GM21381 (cell line): ENCODE data around the gene PAQR4.
"Not testable (repeated sequence)": the region's sequence is repeated elsewhere in the genome, so short reads cannot be mapped to it uniquely, and the experiment has no call there.

Source experiments
- ATAC-seq: cut with Tn5 transposase; IDR thresholded peaks from one replicate; pipeline ENCODE4 v1.9.1; 2021; ENCODE audit warnings: mild to moderate bottlenecking, moderate library complexity; ENCODE audit not compliant: unreplicated experiment

PAQR4 gene

DNA sequence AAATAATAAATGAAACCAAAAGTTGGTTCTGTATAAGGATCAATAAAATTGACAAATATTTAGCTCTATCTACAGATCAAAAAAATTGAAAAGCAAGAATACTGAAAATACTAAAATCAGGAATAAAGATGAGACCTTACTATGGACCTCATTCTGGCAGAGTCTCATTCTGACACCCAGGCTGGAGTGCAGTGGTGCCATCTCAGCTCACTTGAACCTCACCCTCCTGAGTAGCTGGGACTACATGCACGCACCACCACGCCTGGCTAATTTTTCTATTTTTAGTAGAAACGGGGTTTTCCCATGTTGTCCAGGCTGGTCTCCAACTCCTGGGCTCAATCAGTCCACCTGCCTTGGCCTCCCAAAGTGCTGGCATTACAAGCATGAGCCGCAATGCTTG lies 27.1 kb upstream of the PAQR4 start:
- no peak for ATAC-seq

DNA sequence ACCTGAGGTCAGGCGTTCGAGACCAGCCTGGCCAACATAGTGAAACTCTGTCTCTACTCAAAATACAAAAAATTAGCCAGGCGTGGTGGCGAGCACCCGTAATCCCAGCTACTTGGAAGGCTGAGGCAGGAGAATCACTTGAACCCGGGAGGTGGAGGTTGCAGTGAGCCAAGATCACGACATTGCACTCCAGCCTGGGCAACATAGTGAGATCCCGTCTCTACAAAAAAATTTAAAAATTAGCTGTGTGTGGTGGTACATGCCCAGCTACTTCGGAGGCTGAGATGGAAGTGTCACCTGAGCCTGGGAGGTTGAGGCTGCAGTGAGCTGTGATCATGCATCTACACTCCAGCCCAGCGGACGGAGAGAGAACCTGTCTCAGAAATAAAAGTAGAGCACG lies 25.4 kb upstream of the PAQR4 start:
- not testable (repeated sequence) for ATAC-seq

DNA sequence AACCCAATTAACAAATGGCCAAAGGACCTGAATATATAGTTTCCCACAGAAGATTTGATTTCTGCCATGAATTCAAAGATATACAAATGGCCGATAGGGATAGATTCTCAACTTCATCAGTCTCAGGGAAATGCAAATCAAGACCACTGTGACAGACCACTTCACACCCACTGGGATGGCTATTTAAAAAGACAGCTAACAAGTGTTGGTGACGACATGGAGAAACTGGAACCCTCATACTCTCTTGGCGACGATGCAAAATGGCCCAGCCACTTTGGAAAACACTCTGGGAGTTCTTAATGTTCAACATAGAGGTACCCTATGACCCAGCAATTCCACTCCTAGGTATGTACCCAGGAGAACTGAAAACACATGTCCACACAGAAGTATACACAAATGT lies 22.5 kb upstream of the PAQR4 start:
- no peak for ATAC-seq

DNA sequence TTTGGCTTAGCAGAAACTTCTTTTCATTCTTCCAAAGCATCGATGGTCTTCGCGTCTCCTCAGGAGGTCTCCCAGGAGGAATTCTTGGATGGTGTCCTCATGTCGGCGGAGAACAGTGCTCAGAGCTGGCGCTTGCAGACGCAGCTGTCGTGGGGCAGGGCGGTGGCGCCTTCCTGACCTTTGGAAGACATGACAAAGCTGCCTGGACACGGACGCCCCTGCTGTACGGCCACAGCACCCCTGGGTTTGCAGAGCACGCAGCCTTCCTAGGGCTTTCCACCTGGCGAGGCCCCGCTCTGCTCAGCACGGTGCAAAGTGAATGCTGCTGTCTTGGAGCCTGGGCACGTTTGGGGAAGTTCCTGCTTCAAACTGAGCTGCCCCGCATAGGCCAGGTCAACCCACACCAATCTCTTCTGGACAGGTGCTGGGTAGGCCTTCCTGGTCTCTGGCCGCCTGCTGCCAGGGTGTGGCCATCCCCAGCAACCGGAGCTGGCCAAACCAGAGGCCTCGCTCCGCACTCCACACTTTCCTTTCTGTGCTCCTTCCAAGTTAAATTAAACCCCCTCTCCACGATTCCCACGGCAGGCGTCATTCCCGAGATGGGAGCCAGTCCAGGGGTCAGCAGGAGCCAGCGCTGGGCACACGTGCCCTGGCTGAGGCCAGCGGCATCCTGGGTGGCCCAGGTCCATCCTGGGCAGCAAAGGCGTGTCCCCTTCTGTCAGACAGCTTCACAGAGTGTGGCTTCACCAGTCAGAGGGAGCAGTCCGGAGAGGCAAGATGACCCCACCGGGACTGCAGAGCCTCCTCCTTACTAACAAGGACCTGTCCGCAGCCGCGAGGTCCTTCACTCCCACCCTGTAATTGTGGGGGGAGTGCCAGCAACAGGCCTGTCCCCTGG lies 20.1 kb upstream of the PAQR4 start:
- ATAC-seq = no peak

DNA sequence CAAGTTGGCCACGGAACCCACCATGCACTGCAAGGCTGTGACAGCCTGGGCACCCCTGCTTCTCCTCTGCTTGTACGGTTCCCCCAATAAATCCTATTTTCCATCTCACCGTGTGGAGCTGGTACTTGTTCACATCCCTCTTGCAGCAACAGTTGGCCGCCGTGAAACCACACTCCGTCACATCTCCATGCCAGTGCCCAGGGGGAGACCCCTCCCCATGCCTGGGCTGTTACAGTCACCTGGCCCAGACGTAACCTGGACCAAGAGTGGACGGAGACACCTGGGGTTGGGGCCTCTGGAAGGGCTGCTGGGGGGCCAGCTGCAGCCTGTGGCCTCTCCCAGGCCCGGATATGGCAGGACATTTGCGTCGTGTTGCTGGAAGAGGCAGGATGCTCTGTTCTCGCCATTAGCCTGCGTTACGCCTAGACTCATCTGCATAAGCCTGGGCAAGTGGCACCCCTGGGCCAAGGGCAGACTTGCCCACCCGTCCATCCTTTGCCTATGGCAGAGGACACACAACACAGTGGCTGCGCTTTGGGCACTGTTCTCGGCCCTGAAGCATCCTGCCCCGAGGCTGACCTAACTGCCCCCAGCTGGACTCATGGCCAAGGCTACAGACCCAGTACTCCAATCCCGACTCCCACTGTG lies 19.3 kb upstream of the PAQR4 start:
- no peak for ATAC-seq

DNA sequence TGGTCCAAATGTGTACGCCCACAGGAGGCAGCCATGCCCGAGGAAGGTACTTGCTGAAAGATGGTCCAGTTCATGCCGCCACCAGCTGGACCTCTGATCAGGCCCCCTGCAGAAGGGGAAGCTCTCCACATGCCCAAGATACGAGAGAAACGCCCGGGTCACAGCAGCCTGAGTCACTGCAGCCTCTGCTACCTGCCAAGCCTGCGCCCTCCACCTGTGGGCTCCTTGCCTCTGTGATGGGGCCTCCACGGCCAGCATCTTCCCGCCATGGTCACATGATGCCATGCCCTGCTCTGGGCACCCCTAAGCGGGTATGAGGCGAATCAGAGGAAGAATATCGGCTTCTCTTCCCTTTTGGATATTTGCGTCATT lies 18.8 kb upstream of the PAQR4 start:
- no peak for ATAC-seq

DNA sequence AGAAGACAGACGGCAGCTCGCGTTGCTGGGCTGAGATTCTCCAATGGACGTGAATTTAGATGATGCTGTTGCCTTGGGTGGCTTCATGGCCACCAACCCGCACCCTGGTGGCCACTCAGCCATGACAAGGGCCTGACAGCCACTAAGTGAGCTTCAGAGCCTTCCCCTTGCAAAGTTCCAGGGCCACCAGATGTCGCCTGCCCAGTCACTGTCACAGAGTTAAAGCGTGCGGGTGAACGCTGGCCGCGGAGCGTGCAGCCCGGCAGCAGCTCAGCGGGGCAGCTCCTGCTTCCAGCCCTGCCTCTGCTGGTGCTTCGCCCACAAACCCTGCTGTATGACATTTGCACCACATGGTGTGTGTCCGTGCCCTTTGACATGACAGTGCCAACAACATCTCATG lies 18.4 kb upstream of the PAQR4 start:
- no peak for ATAC-seq

DNA sequence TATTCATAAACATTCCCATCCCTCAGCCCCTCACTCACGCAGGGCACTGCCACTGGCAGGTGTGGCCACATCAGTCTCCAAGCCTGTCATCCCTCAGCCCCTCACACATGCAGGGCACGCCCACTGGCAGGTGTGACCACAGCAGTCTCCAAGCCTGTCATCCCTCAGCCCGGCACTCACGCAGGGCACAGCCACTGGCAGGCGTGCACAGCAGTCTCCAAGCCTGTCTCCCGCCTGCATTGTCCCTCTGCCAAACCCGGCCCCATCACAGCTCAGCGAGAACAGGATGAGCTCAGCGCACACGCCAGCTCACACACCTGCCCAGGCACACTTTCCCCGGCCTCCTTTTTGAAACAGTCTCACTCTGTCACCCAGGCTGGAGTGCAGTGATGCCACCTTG lies 16.5 kb upstream of the PAQR4 start:
- ATAC-seq = no peak

DNA sequence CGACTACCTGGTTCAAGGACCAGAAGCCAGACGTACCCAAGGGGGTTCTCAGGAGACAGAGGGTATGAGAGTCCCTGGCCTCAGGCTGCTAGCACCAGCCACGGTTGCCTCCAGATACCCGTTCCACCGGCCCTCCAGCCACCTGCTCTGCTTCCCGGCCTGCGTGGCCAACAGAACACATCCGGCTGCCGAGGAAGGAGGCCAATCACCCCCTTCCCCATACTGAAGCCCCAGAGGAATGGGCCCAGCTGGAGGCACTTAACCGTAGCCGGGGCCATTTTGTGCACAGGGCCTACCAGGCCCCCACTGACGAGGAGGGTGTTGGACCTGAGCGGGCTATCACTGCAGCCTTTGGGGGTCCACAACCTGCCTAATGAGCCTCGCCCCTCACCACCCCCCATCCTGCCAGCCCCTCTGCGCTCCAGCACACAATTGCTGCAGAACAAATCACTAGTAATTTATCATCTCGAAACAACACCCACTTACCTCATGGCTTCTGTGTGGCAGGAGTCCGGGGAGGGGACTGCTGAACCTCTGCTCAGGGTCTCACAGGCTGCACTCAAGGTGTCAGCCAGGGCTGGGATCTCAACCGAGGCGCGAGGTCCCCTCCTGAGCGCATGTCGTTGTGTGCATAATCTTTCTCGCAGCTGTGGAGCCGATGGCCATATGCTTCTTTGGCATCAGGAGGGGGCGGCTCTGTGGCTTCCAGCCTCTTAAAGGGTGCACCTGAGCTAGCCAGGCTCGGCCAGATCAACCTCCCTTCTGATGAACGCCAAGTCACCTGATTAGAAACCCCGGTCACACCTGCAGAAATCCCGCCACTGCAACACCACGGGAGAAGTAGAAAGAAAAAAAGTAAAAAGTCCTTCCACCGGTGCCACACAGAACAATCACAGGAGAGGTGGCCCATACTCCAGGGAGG lies 15.2 kb upstream of the PAQR4 start:
- ATAC-seq = no peak

DNA sequence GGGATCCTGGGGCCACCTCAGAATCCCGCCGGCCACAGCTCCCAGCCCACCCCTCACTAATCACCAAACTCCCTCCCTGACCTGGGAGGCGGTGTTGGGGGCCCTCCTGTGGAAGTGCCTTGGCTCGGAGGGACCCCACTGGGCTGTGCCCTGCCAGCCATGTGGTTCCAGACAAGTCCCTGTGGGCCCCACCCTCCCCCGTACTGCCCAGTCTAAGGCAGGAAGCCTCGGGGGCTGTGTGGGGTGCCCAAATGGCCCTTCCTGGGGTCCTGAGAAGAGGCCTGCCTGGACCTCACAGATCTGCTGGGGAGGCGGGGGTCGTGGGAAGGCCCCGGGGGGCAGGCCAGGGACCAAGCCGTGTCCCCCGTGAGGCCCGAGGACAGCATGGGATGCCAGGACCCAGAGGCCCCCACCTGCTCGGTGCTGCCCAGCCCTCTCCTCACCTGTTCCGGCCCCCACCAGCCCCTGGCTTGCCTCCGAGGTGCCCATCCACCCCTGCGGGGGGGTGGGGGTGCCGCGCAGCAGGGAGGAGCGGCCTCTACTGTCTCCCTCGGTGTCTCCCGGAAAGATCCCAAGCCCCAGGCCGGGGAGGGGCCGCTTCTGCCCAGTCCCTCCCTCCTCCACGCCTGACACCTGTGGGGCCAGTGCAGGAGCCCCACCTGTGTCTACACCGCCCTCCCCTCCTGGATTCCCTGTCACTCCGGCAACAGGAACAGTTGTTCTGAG lies 14.3 kb upstream of the PAQR4 start:
- ATAC-seq = no peak

DNA sequence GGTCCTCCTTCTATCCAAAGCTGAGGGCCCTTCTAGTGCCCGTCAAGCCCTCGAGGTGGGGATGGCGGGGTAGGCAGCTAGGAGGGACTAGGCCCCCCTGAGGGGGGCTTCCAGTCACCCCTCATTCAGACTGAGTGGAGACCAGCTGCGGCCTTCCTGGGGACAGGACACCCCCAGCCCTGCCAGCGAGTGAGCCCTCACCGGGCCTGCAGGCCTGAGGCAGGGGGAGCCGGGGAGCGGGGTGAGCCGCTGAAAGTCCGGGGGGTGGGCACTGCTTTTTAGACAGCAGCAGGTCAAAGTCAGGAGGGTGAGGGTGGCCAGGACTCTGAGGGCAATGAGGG lies 13.7 kb upstream of the PAQR4 start:
- ATAC-seq = no peak

DNA sequence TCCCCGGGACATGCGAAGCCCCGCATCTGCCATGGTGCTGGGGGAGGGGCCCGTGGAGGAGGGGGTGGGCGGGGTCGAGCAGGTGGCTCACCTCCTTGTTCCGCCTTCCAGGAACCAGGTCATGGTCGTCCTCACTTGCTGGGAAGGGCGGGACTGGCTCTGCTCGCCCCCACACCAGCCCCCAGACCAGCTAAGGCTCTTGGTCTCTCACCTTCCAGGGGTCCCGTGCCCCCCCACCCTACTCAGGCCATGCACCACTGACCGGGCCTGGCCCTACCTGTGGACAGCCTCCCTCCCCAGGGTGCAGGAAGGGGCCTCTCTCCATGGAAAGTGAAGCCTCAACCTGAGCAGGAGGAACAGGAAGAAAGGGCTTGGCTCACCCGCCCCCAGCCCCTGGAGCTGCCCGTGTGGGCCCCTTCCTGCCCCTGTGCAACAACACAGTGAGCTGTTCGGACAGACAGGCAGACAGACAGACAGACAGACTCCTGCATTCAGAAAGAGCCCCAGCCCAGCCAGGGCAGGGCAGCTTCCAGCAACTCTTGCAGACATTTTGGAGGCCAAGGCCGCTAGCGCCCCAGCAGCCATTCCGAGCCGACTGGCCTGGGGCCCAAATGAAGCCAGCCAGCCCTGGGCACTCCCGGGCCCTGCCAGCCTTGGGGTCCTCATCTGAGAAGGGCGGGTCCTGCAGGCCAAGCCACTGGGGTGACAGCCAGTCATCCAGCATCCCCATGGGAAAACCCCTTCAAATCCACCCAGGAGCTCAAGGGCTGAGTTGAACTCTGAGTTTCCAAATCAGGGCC lies 13.2 kb upstream of the PAQR4 start:
- no peak for ATAC-seq

DNA sequence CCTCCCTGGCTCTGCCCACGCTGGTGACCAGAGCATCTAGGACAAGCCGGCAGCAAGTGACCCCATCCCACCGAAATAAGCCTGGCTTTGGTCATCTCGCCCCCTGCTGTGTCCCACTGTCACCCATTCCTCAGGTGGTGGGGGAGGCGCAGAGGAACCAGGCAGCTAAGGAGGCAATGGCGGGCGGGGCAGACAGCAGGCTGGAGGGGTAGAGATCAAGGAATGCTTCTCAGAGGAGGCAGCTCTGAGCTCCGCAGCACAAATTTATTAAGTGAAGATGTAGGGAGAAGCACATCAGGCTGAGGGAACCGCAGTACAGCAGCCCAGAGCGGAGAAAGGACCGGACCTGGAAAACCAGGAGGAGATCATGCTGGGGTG lies 12.6 kb upstream of the PAQR4 start:
- ATAC-seq = no peak

DNA sequence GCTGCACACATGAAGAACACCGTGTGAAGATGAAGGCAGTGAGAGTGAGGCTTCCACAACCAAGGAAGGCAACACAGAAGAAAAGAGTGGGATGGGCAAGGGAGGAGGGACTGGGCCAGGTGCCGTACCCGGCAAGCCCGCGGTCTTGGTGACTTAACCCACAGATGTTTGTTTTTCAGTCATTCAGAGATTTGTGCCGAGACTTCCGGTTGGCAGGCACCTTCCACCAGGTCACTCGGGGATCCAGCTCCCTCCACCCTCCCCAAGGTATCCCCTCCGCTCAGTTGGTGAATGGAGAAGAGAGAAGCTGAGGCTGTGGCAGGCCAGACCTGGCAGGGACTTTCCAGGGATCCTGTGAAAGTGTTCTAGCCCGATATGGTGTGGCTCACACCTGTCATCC lies 9.9 kb upstream of the PAQR4 start:
- no peak for ATAC-seq

DNA sequence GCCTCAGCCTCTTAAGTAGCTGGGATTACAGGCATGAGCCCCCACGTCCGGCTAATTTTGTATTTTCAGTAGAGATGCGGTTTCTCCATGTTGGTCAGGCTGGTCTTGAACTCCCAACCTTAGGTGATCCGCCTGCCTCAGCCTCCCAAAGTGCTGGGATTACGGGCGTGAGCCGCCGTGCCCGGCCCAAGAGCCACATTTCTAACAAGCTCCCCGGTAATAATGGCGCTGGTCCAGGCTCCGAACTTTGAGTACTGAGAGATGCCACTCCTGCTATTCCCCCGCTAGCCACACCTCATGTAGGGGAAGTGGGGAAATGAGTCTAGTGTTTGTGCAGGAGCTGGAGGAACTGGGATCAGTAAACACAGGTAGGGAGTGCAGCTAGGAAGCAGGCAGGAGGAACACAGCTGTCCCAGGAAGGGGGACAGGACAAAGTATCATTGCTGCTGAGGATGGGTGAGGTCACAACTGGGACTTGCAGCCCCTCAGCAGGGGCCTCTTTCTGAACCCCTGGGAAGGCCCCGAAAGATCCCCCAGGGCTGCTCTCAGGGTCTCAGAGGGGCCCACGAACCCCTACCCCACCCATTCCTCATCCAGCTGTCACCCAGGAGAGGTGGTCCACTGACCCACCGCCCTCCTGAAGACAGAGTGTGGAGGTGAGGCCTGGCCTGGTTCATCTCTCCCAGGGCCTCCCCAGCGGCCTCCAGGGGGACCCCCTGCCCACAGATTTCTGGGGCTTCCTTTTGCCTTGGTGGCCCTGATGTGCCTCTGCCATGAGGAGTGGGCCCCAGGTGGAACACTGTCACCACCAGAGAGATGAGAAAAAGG lies 8.8 kb upstream of the PAQR4 start:
- ATAC-seq = no peak

DNA sequence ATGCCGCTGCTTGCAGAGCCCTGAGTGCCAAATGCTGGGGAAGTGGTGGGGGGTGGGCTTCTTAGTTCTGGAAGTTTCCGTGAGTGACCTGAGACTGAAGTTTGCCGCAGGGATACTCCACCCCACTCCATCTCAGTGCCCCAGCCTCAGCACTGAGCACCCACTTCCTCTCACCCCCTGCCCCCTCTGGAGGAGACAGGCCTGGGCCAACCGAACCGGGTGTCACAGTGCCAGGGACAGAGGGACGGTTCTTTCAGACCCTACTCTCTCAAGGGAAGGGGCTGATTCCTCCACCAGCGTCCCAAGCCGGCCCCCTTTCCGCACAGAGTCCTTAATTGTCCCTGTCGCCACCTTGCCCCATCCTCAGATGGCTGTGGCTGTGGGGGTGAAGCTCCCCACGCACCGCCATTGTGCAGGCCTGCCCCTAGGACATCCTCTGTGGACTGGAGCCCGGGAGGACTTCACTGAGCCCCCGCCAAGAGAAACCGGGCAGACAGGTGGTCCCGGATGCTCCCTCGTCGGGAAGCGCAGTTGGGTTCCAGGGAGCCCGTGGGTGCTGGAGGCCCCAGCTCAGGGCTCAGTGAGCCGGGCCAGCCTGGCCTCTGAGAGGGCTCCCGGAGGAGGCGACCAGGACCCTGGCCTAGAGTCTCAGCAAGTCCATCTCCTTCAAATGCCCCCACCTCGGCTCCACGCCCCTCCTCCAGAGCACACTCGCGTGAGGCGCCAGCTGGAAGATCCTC lies 6.6 kb upstream of the PAQR4 start:
- ATAC-seq = no peak

DNA sequence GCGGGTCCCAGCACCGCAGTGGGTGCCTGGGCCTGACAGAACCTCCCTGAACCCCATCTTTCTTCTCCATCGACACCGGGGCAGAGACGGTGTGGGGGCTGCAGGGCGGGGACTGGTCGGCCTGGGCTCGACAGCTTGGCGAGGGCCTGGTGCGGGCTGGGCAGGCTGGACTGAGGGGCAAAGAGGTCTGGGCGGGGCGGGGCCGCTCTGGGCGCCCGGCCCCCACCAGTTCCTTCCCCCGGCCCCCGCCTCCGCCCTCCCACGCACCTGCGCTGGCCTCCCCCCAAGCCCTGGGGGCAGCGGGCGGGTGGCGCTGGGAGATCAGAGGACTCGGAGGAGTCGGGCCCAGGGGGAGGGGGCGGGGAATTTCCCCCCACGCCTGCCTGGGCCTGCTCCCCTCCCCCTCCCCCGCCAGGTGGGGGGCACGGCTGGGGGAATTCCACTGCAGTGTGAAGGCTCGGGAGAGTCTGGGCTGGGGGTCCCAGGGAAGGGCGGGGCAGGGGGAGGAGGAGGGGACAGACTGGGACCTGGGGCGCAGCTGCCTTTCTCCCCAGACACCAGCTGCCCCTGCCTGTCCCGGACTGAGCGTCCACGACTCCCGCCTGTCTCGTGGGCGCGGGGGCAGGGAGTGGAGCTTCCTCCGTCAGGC lies 6.0 kb upstream of the PAQR4 start:
- ATAC-seq = no peak
